Measurements from ENCODE around the gene NAPB.

Gene NAPB

GRCh38 chr20:23445596-23446217 is 24.4 kb upstream of the NAPB start:
- Histone ChIP-seq H2AFZ (ENCODE audit: low read length) (no peak overlapping the region), H3K36me3 (ENCODE audit: insufficient read depth, low read length) (no peaks in the 10 kb centered on the region), H4K20me1 (ENCODE audit: insufficient read depth, low read length, poor library complexity, severe bottlenecking) (no peaks in the 10 kb centered on the region), H3K9ac (ENCODE audit: low read depth, low read length, poor library complexity, severe bottlenecking) (no peak overlapping the region), H3K9me3 (ENCODE audit: insufficient read depth, low read depth, low read length) (no peaks in the 10 kb centered on the region), H3K4me2 (ENCODE audit: low read depth, low read length, poor library complexity, severe bottlenecking) (no peak overlapping the region), H3K4me3 (ENCODE audit: low read length, poor library complexity, severe bottlenecking) (no peak overlapping the region), H3K4me1 (ENCODE audit: insufficient read depth, low read length, poor library complexity, severe bottlenecking) (no peaks in the 10 kb centered on the region), H3K9me2 (replicated peaks; ENCODE audit: low read depth, low read length) (no peaks in the 10 kb centered on the region), H3F3A (ENCODE audit: low read depth) (no peaks in the 10 kb centered on the region), H3K79me2 (ENCODE audit: insufficient read depth, low read length) (no peaks in the 10 kb centered on the region), H3K27me3 (ENCODE audit: insufficient read depth, low read length, poor library complexity, severe bottlenecking) (no peaks in the 10 kb centered on the region)
- no peak for TF ChIP-seq CTCF (conservative IDR thresholded peaks at IDR 0.05; ENCODE audit: low read length)
- no peak for TF ChIP-seq EZH2phosphoT487 (IDR thresholded peaks at IDR 0.05; ENCODE audit: borderline replicate concordance)

- Histone ChIP-seq H3K27me3 (ENCODE audit: insufficient read depth, low read length, poor library complexity, severe bottlenecking) (no peaks in the 10 kb centered on the region), H3K9ac (ENCODE audit: low read depth, low read length, poor library complexity, severe bottlenecking) (no peak overlapping the region), H3K9me3 (ENCODE audit: insufficient read depth, low read depth, low read length) (no peaks in the 10 kb centered on the region), H4K20me1 (ENCODE audit: insufficient read depth, low read length, poor library complexity, severe bottlenecking) (no peaks in the 10 kb centered on the region), H3F3A (ENCODE audit: low read depth) (no peaks in the 10 kb centered on the region), H3K79me2 (ENCODE audit: insufficient read depth, low read length) (no peaks in the 10 kb centered on the region), H3K9me2 (replicated peaks; ENCODE audit: low read depth, low read length) (no peaks in the 10 kb centered on the region), H3K4me1 (ENCODE audit: insufficient read depth, low read length, poor library complexity, severe bottlenecking) (no peaks in the 10 kb centered on the region), H3K4me2 (ENCODE audit: low read depth, low read length, poor library complexity, severe bottlenecking) (no peak overlapping the region), H3K4me3 (ENCODE audit: low read length, poor library complexity, severe bottlenecking) (no peak overlapping the region), H3K36me3 (ENCODE audit: insufficient read depth, low read length) (no peaks in the 10 kb centered on the region), H2AFZ (ENCODE audit: low read length) (no peak overlapping the region)
- TF ChIP-seq EZH2phosphoT487 (IDR thresholded peaks at IDR 0.05; ENCODE audit: borderline replicate concordance) (no peak), CTCF (conservative IDR thresholded peaks at IDR 0.05; ENCODE audit: low read length) (no peak)
These were observed 23.6 kb upstream of the NAPB start for GRCh38 chr20:23444859-23445258.

- Histone ChIP-seq H3K4me1 (ENCODE audit: insufficient read depth, low read length, poor library complexity, severe bottlenecking) (no peaks in the 10 kb centered on the region), H3K4me2 (ENCODE audit: low read depth, low read length, poor library complexity, severe bottlenecking) (no peak overlapping the region), H3K9me2 (replicated peaks; ENCODE audit: low read depth, low read length) (no peaks in the 10 kb centered on the region), H3K36me3 (ENCODE audit: insufficient read depth, low read length) (no peaks in the 10 kb centered on the region), H3F3A (ENCODE audit: low read depth) (no peaks in the 10 kb centered on the region), H2AFZ (ENCODE audit: low read length) (no peak overlapping the region), H3K79me2 (ENCODE audit: insufficient read depth, low read length) (no peaks in the 10 kb centered on the region), H3K9me3 (ENCODE audit: insufficient read depth, low read depth, low read length) (no peaks in the 10 kb centered on the region), H3K4me3 (ENCODE audit: low read length, poor library complexity, severe bottlenecking) (no peak overlapping the region), H3K9ac (ENCODE audit: low read depth, low read length, poor library complexity, severe bottlenecking) (no peak overlapping the region), H3K27me3 (ENCODE audit: insufficient read depth, low read length, poor library complexity, severe bottlenecking) (no peaks in the 10 kb centered on the region), H4K20me1 (ENCODE audit: insufficient read depth, low read length, poor library complexity, severe bottlenecking) (no peaks in the 10 kb centered on the region)
- no peak for TF ChIP-seq CTCF (conservative IDR thresholded peaks at IDR 0.05; ENCODE audit: low read length)
- no peak for TF ChIP-seq EZH2phosphoT487 (IDR thresholded peaks at IDR 0.05; ENCODE audit: borderline replicate concordance)
These were observed 21.1 kb upstream of the NAPB start for GRCh38 chr20:23442436-23442835.
